ENCODE measurements around the gene MARCO. TPM values are rescaled to one million over a fixed set of nuclear protein-coding genes. Genes with fewer than 3 reads are reported as not detected.
A peak's percentile ranks its signal among the peaks of the same experiment; 100 is the strongest.

MARCO gene
- total RNA-seq, 1 experiment from 2014 or later = not detected

- Histone ChIP-seq H3K27ac (no peak overlapping the region), H3K36me3 (no peaks in the 10 kb centered on the region), H3K9me3 (replicated peaks) (no peaks in the 10 kb centered on the region), H3K27me3 (replicated peaks) (no peaks in the 10 kb centered on the region), H3K4me1 (replicated peaks) (no peaks in the 10 kb centered on the region), H3K4me3 (no peak overlapping the region)
- peak in 1 of 2 experiments; percentile 23 for DNase-seq (ENCODE audit: low read depth in 1 of 2, low spot score in 2 of 2)
Observed at GRCh38 chr2:118973542-118973951, 31.6 kb downstream of the MARCO start.

GRCh38 chr2:118974103-118974993 lies 32.4 kb downstream of the MARCO start:
- Histone ChIP-seq H3K27me3 (replicated peaks) (no peaks in the 10 kb centered on the region), H3K4me1 (replicated peaks) (no peaks in the 10 kb centered on the region), H3K27ac (no peak overlapping the region), H3K36me3 (no peaks in the 10 kb centered on the region), H3K4me3 (no peak overlapping the region), H3K9me3 (replicated peaks) (no peaks in the 10 kb centered on the region)
- peak in 1 of 2 experiments; percentile 25 for DNase-seq (ENCODE audit: low read depth in 1 of 2, low spot score in 2 of 2)

GRCh38 chr2:118975133-118975532 lies 33.1 kb downstream of the MARCO start:
- DNase-seq (ENCODE audit: low read depth in 1 of 2, low spot score in 2 of 2) = no peak
- H3K4me3 ChIP-seq = no peak overlapping the region
- no peaks in the 10 kb centered on the region for H3K36me3 ChIP-seq
- H3K9me3 ChIP-seq (replicated peaks) = no peaks in the 10 kb centered on the region
- no peak overlapping the region for H3K27ac ChIP-seq
- no peaks in the 10 kb centered on the region for H3K27me3 ChIP-seq (replicated peaks)
- no peaks in the 10 kb centered on the region for H3K4me1 ChIP-seq (replicated peaks)

GRCh38 chr2:118978064-118978463 lies 36.1 kb downstream of the MARCO start:
- Histone ChIP-seq H3K27me3 (replicated peaks) (no peaks in the 10 kb centered on the region), H3K9me3 (replicated peaks) (no peaks in the 10 kb centered on the region), H3K27ac (no peak overlapping the region)

GRCh38 chr2:118979152-118979861 lies 37.3 kb downstream of the MARCO start:
- Histone ChIP-seq H3K4me1 (replicated peaks) (no peaks in the 10 kb centered on the region), H3K27ac (no peak overlapping the region), H3K36me3 (no peaks in the 10 kb centered on the region), H3K27me3 (replicated peaks) (no peaks in the 10 kb centered on the region), H3K4me3 (no peak overlapping the region), H3K9me3 (replicated peaks) (no peaks in the 10 kb centered on the region)
- DNase-seq (ENCODE audit: low read depth in 1 of 2, low spot score in 2 of 2) = peak in 1 of 2 experiments; percentile 30

More at GRCh38 chr2:118978064-118978463, 36.1 kb downstream of the MARCO start:
- DNase-seq (ENCODE audit: low read depth in 1 of 2, low spot score in 2 of 2) = peak in 1 of 2 experiments; percentile 16
- H3K4me1 ChIP-seq (replicated peaks) = no peaks in the 10 kb centered on the region
- no peak overlapping the region for H3K4me3 ChIP-seq
- no peaks in the 10 kb centered on the region for H3K36me3 ChIP-seq

- no peaks in the 10 kb centered on the region for H3K27me3 ChIP-seq (replicated peaks)
- DNase-seq (ENCODE audit: low read depth in 1 of 2, low spot score in 2 of 2) = no peak
Observed at GRCh38 chr2:118980022-118980421, 38.0 kb downstream of the MARCO start.

GRCh38 chr2:118980573-118980972 lies 38.6 kb downstream of the MARCO start:
- no peaks in the 10 kb centered on the region for H3K4me1 ChIP-seq (replicated peaks)
- DNase-seq (ENCODE audit: low read depth in 1 of 2, low spot score in 2 of 2) = peak in 1 of 2 experiments; percentile 12
- no peaks in the 10 kb centered on the region for H3K36me3 ChIP-seq
- H3K27me3 ChIP-seq (replicated peaks) = no peaks in the 10 kb centered on the region
- H3K27ac ChIP-seq = no peak overlapping the region
- no peak overlapping the region for H3K4me3 ChIP-seq
- H3K9me3 ChIP-seq (replicated peaks) = no peaks in the 10 kb centered on the region

More at GRCh38 chr2:118980022-118980421, 38.0 kb downstream of the MARCO start:
- no peak overlapping the region for H3K27ac ChIP-seq
- no peaks in the 10 kb centered on the region for H3K9me3 ChIP-seq (replicated peaks)
- no peaks in the 10 kb centered on the region for H3K36me3 ChIP-seq
- no peak overlapping the region for H3K4me3 ChIP-seq
- no peaks in the 10 kb centered on the region for H3K4me1 ChIP-seq (replicated peaks)

- H3K27ac ChIP-seq = no peak overlapping the region
- no peaks in the 10 kb centered on the region for H3K36me3 ChIP-seq
- H3K4me1 ChIP-seq (replicated peaks) = no peaks in the 10 kb centered on the region
- peak in 1 of 2 experiments; percentile 23 for DNase-seq (ENCODE audit: low read depth in 1 of 2, low spot score in 2 of 2)
- H3K4me3 ChIP-seq = no peak overlapping the region
- H3K27me3 ChIP-seq (replicated peaks) = no peaks in the 10 kb centered on the region
- H3K9me3 ChIP-seq (replicated peaks) = no peaks in the 10 kb centered on the region
Observed at GRCh38 chr2:118981632-118982031, 39.6 kb downstream of the MARCO start.

GRCh38 chr2:118982039-118982438 lies 40.0 kb downstream of the MARCO start:
- DNase-seq (ENCODE audit: low read depth in 1 of 2, low spot score in 2 of 2) = peak in 1 of 2 experiments; percentile 25
- Histone ChIP-seq H3K36me3 (no peaks in the 10 kb centered on the region), H3K4me1 (replicated peaks) (no peaks in the 10 kb centered on the region), H3K27me3 (replicated peaks) (0 out of 2 replicates have a peak, but pooled peaks cover under 1% of the 10 kb centered on the region), H3K4me3 (no peak overlapping the region), H3K9me3 (replicated peaks) (no peaks in the 10 kb centered on the region), H3K27ac (no peak overlapping the region)

- Histone ChIP-seq H3K36me3 (no peaks in the 10 kb centered on the region), H3K9me3 (replicated peaks) (no peaks in the 10 kb centered on the region), H3K27me3 (replicated peaks) (0 out of 2 replicates have a peak, but pooled peaks cover 3% of the 10 kb centered on the region), H3K4me3 (no peak overlapping the region), H3K4me1 (replicated peaks) (no peaks in the 10 kb centered on the region), H3K27ac (no peak overlapping the region)
- peak in 1 of 2 experiments; percentile 15 for DNase-seq (ENCODE audit: low read depth in 1 of 2, low spot score in 2 of 2)
Observed at GRCh38 chr2:118983133-118983532, 41.1 kb downstream of the MARCO start.

- H3K36me3 ChIP-seq = no peaks in the 10 kb centered on the region
- 0 out of 2 replicates have a peak, but pooled peaks cover 3% of the 10 kb centered on the region for H3K27me3 ChIP-seq (replicated peaks)
- no peaks in the 10 kb centered on the region for H3K4me1 ChIP-seq (replicated peaks)
- DNase-seq (ENCODE audit: low read depth in 1 of 2, low spot score in 2 of 2) = no peak
- no peak overlapping the region for H3K27ac ChIP-seq
- H3K4me3 ChIP-seq = no peak overlapping the region
- no peaks in the 10 kb centered on the region for H3K9me3 ChIP-seq (replicated peaks)
Observed at GRCh38 chr2:118983915-118984314, 41.9 kb downstream of the MARCO start.

GRCh38 chr2:118986738-118987137 lies 44.7 kb downstream of the MARCO start:
- H3K9me3 ChIP-seq (replicated peaks) = no peaks in the 10 kb centered on the region
- no peaks in the 10 kb centered on the region for H3K4me1 ChIP-seq (replicated peaks)
- H3K36me3 ChIP-seq = no peaks in the 10 kb centered on the region
- H3K4me3 ChIP-seq = no peak overlapping the region
- DNase-seq (ENCODE audit: low read depth in 1 of 2, low spot score in 2 of 2) = no peak
- no peak overlapping the region for H3K27ac ChIP-seq
- H3K27me3 ChIP-seq (replicated peaks) = 0 out of 2 replicates have a peak, but pooled peaks cover 3% of the 10 kb centered on the region

GRCh38 chr2:118987886-118988285 lies 45.9 kb downstream of the MARCO start:
- Histone ChIP-seq H3K9me3 (replicated peaks) (no peaks in the 10 kb centered on the region), H3K36me3 (no peaks in the 10 kb centered on the region), H3K27ac (no peak overlapping the region), H3K27me3 (replicated peaks) (0 out of 2 replicates have a peak, but pooled peaks cover 3% of the 10 kb centered on the region), H3K4me1 (replicated peaks) (no peaks in the 10 kb centered on the region), H3K4me3 (no peak overlapping the region)
- peak in 1 of 2 experiments; percentile 26 for DNase-seq (ENCODE audit: low read depth in 1 of 2, low spot score in 2 of 2)

GRCh38 chr2:118988706-118989105 lies 46.7 kb downstream of the MARCO start:
- no peaks in the 10 kb centered on the region for H3K36me3 ChIP-seq
- no peak overlapping the region for H3K27ac ChIP-seq
- H3K4me3 ChIP-seq = no peak overlapping the region
- peak in 1 of 2 experiments; percentile 4 for DNase-seq (ENCODE audit: low read depth in 1 of 2, low spot score in 2 of 2)
- 0 out of 2 replicates have a peak, but pooled peaks cover 3% of the 10 kb centered on the region for H3K27me3 ChIP-seq (replicated peaks)
- no peaks in the 10 kb centered on the region for H3K4me1 ChIP-seq (replicated peaks)
- no peaks in the 10 kb centered on the region for H3K9me3 ChIP-seq (replicated peaks)

Measured in SJSA1 (cell line).